Fibroblast of the conjunctiva (primary cell): ENCODE results near the gene PKDCC.

Experiments
- DNase-seq: peaks from one replicate; pipeline ENCODE4 v3.0.0-alpha.2; 2010; ENCODE audit warnings: low read depth

The PKDCC gene

DNA sequence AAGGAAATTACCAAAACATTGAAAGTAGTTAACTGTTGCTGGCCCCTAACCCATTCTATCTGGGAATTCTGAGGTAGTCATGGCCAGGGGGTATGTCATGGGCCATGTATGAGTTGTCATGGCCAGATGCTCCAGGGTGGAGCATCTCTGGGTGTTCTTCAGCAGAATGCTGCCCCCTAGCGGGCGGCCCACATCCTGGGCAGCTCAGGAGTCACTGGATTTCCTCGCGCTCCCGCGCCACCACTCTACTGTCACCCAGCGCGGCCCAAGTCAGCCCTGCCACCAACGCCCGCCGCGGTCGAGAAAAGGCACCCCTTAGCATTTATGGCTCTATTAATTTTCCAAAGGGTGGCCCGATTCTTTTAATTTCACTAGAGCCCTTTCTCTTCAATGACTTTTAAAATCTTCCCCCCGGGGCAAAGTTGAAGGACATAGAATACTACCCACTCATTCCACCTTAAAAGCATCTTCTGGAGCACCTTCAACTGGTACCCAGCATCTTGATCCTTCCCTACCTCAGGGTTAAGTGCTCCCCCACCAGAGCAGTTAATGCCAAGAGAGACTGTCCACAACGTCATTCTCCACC lies 41.6 kb downstream of the PKDCC start:
- peak; percentile 61 for DNase-seq

- no peak for DNase-seq
These were observed 42.4 kb downstream of the PKDCC start for GRCh38 chr2:42090216-42090615.

DNA sequence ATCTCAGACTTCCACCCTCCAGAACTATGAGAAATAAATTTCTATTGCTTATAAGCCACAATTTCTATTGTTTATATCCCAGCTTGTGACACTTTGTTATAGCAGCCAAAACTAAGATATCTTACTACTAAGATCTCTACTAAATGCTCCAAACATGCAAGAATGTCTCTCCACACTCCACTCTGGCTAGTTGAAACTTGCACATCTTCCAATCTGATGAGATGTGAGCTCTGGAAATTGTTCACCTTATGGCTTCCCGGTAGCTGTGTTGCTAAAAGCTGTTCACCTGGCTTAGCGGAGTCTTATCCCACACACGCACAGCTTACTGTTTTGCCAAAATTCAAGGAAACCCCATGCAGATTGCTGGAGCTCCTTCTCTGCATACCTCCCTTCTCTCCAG lies 43.9 kb downstream of the PKDCC start:
- DNase-seq: no peak

- no peak for DNase-seq
These were observed 44.5 kb downstream of the PKDCC start for GRCh38 chr2:42092084-42092996.

DNA sequence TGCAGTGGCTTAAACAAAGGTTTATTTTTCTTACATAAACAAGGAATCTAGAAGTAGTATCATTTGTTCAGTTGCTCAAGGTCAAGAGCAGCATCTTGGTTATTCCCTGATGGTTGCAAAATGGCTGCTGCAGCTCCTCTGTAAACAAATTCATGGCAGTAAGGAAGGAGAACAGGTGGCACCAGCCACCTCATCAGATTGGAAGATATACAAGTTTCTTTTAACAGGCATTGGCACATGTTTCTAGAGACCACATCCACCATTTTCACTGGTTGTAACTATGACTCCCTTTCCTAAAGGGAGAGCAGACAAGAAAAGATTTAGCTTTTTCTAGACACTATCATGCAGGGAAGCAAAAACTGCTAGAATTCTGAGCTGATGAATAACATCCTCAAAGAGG lies 46.3 kb downstream of the PKDCC start:
- no peak for DNase-seq

DNA sequence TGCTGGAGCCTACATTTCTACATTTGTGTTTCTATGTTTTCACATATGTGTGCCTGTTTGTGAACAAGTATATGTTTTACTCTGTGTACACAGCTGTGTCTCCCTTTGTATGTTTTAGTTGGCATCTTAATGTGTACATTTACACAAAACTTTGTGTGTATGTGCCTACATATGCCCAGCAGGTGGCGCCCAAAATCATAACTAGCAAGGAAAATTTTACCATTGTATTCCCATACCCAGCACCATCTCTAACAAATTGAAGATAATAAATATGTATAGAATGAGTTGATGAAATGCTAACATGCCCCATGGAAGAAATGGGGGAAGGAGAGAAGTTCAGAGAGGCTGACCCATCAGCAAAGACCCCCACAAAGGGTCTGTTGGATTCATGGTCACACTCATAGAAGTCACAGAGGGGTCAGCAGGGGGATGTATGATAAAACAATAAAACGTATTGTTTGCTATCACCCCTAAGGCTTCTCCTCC lies 48.1 kb downstream of the PKDCC start:
- DNase-seq: peak; percentile 75

DNA sequence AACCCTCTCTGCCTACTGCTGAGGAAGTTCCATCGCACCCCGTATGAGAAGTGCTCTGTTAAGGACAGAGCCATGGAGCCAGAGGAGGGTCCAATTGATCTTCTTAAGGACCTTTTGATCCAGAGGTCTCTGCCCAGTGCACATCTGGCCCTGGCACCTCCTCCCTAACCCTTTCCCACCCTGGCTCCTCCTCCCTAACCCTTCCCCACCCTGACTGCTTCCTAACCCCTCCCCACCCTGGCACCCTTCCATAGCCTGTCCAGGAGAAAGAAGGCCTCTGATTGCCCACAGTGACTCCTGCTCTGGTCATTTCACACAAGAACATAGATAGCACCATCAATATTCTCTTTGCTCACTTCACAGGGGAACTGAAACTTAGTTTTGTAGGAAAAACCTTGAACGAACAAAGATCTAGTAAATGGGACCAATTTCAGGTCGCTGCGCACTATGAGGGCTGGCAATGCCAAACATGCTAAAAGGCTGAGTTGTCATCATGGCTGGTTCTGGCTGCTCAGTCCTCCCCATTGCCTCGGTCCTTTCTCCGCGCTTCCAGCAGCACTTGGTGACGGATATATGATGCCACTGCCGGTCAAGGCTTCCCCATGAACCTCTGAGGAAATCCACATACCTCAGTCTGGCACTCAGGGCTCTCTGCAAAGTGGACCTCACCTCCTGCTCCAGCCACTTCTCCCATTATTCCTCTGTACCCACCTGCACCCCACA lies 49.2 kb downstream of the PKDCC start:
- no peak for DNase-seq

GRCh38 chr2:42098571-42099437 lies 51.0 kb downstream of the PKDCC start:
- no peak for DNase-seq

DNA sequence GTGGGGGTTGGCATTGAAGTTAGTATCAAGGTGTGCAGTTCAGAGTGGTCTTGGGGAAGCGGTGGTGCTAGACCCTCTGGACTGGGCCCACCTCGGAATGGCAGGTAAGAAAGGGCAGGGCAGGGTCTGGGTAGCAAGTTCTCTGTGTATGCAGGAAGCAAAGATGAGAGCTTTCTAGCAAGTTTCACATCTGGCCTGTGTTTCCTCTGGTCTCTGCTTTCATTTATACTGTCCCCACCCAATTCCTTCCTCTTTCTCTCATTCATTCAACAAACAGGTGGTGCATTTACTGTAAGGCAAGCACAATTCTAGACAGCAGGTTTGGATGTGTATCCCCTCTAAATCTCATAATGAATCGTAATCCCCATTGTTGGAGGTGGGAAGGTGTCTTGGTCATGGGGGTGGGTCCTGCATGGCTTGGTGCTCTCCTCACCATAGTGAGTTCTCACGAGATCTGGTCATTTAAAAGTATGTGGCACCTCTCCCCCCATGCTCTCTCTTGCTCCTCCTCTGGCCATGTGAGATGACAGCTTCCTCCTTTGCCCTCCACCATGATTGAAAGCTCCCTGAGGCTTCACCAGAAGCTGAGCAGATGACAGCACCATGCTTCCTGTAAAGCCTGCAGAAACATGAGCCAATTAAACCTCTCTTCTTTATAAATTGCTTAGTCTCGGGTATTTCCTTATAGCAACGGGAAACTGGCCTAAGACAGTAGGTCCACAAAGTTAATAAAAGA lies 51.8 kb downstream of the PKDCC start:
- no peak for DNase-seq

GRCh38 chr2:42100683-42101205 lies 52.9 kb downstream of the PKDCC start:
- no peak for DNase-seq

DNA sequence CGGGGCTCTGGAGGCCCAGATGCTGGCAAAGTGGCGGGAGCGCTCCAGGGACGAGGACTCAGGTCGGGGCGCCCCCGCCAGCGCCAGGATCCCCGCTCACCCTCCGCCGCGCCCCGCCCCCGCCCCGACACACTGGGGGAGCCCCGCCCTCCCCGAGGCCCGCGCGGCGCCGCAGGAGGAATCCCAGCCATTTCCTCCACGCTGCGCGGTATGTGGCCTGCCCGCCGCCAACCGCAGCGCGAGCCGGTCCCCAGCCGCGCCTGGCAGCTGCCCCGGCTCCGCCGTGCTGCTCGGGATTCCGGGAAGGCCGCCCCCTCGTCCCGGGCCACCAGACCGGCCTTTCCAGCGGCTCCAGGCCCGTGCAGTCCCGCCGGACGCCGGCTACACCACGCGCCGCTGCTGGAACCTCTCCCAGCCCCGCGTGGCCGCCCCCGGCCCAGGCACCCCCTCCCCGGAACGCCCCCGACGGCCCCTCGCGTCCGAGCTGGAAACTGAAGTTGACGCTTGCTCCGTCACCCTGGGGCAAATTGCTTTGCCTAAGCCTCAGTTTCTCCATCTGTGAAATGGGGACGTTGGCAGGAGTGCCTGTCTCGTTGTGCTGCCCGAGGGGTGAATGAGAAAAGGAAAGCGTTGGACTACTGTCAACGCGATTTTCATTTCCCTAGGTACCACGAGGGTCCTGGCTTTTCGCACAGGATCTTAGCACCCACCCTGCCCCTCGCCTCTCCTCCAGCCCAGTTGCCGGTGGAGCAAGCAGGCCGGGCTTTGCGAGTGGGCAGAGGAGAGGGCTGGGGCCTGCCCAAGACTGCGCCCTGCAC lies 53.6 kb downstream of the PKDCC start:
- no peak for DNase-seq

DNA sequence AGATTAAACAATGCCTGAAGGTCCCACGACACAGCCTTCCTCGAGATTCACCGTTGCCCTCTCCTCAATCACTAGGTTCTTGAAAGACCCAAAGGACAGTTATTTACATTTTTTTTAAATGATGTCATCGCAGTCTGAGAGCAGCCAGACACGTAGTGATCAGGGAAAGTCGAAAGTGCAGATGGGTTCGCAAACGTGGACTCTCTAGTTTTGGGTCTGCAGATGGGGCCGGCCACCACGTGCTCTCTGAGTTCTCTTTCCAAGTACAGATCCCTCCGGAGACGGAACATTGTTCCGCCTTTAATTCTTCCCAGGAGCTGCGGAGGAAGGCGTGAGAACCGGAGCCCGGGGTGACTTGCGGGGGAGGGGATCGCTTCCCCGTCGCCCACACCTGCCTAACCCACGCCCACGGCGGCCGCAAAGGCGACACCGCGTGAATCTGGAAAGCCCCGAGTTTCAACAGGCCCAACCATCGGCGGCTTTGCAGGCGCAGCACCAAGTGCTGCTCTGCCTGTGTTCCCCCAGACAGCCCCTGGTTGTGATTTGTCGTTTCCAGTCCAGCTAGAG lies 54.3 kb downstream of the PKDCC start:
- peak; percentile 62 for DNase-seq

GRCh38 chr2:42102591-42103450 lies 55.0 kb downstream of the PKDCC start:
- no peak for DNase-seq

DNA sequence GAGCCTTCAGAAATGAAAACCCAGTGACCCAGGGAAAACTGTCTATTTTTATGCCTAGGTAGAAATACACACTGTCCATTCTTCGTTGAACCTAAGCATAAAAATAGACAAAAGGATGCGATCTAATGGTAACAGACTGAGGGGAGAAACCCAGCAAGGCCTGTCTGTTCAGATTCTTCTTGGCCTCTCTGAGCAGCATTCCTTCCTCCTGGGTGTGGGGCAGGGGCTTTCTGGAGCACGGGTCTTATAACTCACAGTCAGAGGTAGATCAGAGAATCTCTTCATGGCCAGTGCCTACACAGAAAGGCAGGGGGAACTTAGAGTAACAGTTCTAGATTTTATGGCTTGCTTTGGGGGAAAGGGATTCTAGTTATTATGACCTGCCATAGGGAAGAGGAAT lies 56.0 kb downstream of the PKDCC start:
- DNase-seq: no peak

- no peak for DNase-seq
These were observed 56.8 kb downstream of the PKDCC start for GRCh38 chr2:42104621-42105020.

GRCh38 chr2:42105330-42106256 lies 57.8 kb downstream of the PKDCC start:
- no peak for DNase-seq

DNA sequence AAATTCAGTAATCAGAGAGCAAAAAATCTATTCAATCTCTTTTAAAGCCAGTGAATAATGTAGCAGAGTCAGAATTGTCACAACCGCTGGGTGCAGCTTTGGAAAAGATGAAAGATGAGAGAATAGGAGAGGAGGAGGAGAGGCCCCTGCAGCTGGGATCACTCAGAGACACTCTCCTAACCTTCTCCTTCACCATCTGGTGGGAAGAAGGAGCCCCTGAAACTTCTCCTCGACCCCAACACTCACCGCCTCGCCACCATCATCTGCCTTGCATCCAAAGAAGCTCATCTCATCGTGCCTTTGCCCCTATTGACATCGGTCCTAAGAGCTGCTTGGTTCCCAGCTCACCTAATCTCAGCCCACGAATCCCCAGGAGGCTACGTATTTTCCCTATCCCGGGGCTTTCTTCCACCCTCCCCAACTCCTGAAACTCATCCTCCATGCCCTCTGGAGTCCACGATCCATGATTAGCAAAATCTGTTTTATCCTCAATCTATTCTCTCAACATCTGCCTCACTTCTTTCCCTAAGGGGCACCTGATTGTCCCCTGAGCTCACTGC lies 58.5 kb downstream of the PKDCC start:
- DNase-seq: no peak
